Activated naive CD4-positive, alpha-beta T cell treated with anti-CD3 and anti-CD28 coated beads, Interleukin-2, amount 50 U/mL, for 24 hours (primary cell): Measurements from ENCODE around the gene MS4A6E.

Source experiments
- H3K27ac Mint-ChIP-seq: one replicate; pipeline ENCODE4 v1.8.0; 2021; ENCODE audit warnings: mild to moderate bottlenecking, mixed read lengths
- H3K27me3 Mint-ChIP-seq: one replicate; pipeline ENCODE4 v1.8.0; 2021; ENCODE audit warnings: mixed read lengths
- H3K36me3 Mint-ChIP-seq: one replicate; pipeline ENCODE4 v1.8.0; 2021; ENCODE audit warnings: mixed read lengths
- H3K4me1 Mint-ChIP-seq: one replicate; pipeline ENCODE4 v1.8.0; 2021; ENCODE audit warnings: mixed read lengths
- H3K4me3 Mint-ChIP-seq: one replicate; pipeline ENCODE4 v1.8.0; 2021; ENCODE audit warnings: mild to moderate bottlenecking, mixed read lengths
- H3K9me3 Mint-ChIP-seq: one replicate; pipeline ENCODE4 v1.8.0; 2021; ENCODE audit warnings: mixed read lengths

The MS4A6E gene

DNA sequence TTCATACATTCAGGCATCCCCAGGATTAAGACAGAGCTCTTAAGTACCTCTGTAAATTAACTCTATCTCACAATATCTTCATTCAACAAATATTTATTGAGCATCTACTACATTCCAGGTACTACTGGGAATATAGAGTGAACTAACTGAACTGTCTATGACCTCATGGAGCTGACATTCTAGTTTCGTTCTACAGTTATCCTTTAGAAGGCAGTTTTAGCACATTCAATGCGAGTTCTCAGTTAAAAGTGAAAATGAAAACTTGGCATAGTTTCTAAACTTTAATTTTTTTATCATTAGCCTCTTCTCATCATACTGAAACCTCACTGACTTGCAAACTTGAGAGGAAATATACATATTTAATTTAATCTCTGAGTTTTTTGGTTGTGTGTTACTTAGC, 10.7 kb upstream of the MS4A6E start:
- Mint-ChIP-seq H3K36me3 (peaks cover 4% of the 10 kb centered on the region), H3K27me3 (peaks cover 11% of the 10 kb centered on the region), H3K27ac (no peak overlapping the region), H3K4me1 (no peaks in the 10 kb centered on the region), H3K4me3 (no peak overlapping the region), H3K9me3 (peaks cover 11% of the 10 kb centered on the region)

DNA sequence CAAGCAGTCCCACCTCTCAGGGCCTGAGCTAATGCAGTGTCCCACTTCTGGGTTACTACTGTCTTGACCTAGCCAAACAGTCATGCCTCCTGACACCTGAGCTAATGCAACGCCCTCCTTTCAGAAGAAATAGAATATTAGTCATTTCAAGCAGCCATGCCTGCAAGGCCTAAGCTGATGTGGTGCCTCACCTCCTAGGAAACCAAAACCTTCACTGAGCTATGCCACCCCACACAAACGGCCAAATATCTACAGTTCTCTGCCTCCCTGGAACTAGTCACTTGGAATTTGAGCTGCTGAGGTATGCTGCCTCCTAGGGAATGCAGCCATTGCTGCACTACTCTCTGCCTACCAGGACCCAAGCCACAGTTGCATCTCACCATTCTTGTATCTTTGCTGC, 8.3 kb upstream of the MS4A6E start:
- Mint-ChIP-seq H3K27me3 (peaks cover 16% of the 10 kb centered on the region), H3K9me3 (peaks cover 30% of the 10 kb centered on the region), H3K4me3 (no peak overlapping the region), H3K36me3 (peaks cover 4% of the 10 kb centered on the region), H3K27ac (no peak overlapping the region), H3K4me1 (no peaks in the 10 kb centered on the region)

DNA sequence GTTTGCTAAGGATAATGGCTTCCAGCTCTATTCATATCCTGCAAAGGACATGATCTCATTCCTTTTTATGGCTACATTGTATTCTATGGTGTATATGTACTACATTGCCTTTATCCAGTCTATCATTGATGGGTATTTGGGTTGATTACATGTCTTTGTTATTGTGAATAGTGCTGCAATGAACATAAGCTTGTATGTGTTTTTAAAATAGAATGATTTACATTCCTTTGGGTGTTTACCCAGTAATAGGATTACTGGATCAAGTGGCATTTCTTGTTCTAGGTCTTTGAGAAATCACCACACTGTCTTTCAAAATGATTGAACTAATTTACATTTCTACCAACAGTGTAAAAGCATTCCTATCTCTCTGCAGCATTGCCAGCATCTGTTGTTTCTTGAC, 6.0 kb upstream of the MS4A6E start:
- Mint-ChIP-seq H3K4me1 (no peaks in the 10 kb centered on the region), H3K9me3 (peaks cover 39% of the 10 kb centered on the region), H3K36me3 (peaks cover 4% of the 10 kb centered on the region), H3K4me3 (no peak overlapping the region), H3K27me3 (peaks cover 12% of the 10 kb centered on the region), H3K27ac (no peak overlapping the region)

- Mint-ChIP-seq H3K4me1 (no peaks in the 10 kb centered on the region), H3K27ac (no peak overlapping the region), H3K4me3 (no peak overlapping the region), H3K36me3 (no peaks in the 10 kb centered on the region), H3K9me3 (peaks cover 15% of the 10 kb centered on the region), H3K27me3 (peaks cover 11% of the 10 kb centered on the region)
These were observed 1.4 kb downstream of the MS4A6E start for GRCh38 chr11:60328460-60328859.

- no peak overlapping the region for H3K4me3 Mint-ChIP-seq
- H3K4me1 Mint-ChIP-seq, result no peaks in the 10 kb centered on the region
- no peaks in the 10 kb centered on the region for H3K36me3 Mint-ChIP-seq
- no peak overlapping the region for H3K27ac Mint-ChIP-seq
- peaks cover 15% of the 10 kb centered on the region for H3K27me3 Mint-ChIP-seq
- H3K9me3 Mint-ChIP-seq, result peaks cover 3% of the 10 kb centered on the region
These were observed 5.8 kb downstream of the MS4A6E start for GRCh38 chr11:60332846-60333245.

DNA sequence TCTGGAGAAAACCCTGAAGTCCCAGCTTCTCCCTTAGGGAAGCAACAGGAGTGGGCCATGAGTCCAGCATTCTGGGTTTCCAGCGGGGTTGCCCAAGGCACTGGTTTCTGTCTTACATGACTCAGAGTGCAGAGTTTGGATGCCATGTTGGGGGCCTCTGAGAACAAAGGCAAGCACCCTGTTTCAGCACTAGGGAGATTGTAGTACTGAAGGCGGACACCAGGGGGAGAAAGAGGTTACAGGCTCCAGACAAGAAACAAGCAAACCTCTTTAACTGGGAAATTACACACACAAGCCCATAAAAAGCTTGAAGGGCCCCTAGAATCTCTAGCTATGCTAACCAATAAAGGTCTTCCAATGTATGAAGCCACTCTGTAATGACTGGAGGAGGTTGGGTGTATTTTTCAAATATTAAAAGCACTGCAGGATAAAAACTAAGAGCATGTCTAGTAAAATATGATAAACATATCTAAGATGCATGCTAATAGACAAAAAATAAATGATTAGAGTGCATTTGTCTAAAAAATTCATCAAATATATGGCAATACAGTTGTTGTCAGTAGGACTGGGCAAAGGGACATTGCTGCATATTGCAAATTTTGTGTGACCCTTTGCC, 7.1 kb downstream of the MS4A6E start:
- no peaks in the 10 kb centered on the region for H3K4me1 Mint-ChIP-seq
- H3K9me3 Mint-ChIP-seq, result peaks cover 3% of the 10 kb centered on the region
- peaks cover 21% of the 10 kb centered on the region for H3K27me3 Mint-ChIP-seq
- H3K36me3 Mint-ChIP-seq, result no peaks in the 10 kb centered on the region
- H3K4me3 Mint-ChIP-seq, result no peak overlapping the region
- no peak overlapping the region for H3K27ac Mint-ChIP-seq

GRCh38 chr11:60336767-60337391, 9.8 kb downstream of the MS4A6E start:
- no peaks in the 10 kb centered on the region for H3K4me1 Mint-ChIP-seq
- peaks cover 20% of the 10 kb centered on the region for H3K27me3 Mint-ChIP-seq
- no peak overlapping the region for H3K27ac Mint-ChIP-seq

DNA sequence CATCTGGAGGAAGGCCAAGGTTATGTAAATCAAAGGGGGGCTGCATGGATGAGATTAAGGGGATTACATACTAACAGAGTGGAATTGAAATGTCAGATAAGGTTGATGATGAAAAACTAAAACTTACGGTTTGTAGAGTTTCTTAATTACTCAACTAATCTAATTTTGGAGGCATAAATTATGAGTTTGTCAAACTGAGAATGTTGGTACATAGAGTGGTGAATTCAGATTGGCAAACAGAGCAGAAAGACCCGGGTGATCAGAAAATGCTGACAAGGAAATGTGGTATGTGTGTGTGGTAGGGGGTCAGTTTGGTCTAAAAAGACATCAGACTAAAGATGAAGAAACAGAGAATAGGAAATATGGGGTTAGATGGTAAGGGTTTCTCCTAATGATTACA, 11.0 kb downstream of the MS4A6E start:
- Mint-ChIP-seq H3K36me3 (no peaks in the 10 kb centered on the region), H3K4me1 (no peaks in the 10 kb centered on the region), H3K27ac (no peak overlapping the region), H3K9me3 (no peaks in the 10 kb centered on the region), H3K4me3 (no peak overlapping the region), H3K27me3 (peaks cover 17% of the 10 kb centered on the region)

More at GRCh38 chr11:60336767-60337391, 9.8 kb downstream of the MS4A6E start:
- H3K9me3 Mint-ChIP-seq, result no peaks in the 10 kb centered on the region
- no peak overlapping the region for H3K4me3 Mint-ChIP-seq
- no peaks in the 10 kb centered on the region for H3K36me3 Mint-ChIP-seq

DNA sequence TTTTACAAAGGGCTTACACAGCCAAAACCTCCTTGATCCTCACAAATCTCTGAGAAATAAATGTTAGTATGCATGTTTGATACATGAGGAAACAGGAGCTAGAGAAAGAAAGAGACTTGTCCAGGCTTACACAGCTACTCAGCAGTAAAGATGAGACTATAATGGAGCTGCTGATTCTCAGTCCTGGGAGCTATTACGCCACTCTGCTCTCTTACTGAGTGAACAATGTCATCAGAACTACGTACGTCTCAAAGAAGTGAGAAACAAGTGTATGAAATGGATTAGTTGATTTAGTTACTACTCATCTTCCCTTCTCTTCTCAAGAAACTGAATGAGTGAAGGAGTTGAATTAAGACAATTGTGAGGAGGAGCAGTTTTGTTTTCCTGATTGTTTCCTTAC, 12.3 kb downstream of the MS4A6E start:
- no peak overlapping the region for H3K4me3 Mint-ChIP-seq

GRCh38 chr11:60343094-60343704, 16.1 kb downstream of the MS4A6E start:
- no peaks in the 10 kb centered on the region for H3K36me3 Mint-ChIP-seq
- no peaks in the 10 kb centered on the region for H3K4me1 Mint-ChIP-seq
- no peak overlapping the region for H3K4me3 Mint-ChIP-seq
- no peak overlapping the region for H3K27ac Mint-ChIP-seq
- H3K9me3 Mint-ChIP-seq, result no peaks in the 10 kb centered on the region
- peaks cover 18% of the 10 kb centered on the region for H3K27me3 Mint-ChIP-seq

More for the DNA sequence above, 12.3 kb downstream of the MS4A6E start:
- H3K36me3 Mint-ChIP-seq, result no peaks in the 10 kb centered on the region
- H3K27ac Mint-ChIP-seq, result no peak overlapping the region
- H3K27me3 Mint-ChIP-seq, result peaks cover 18% of the 10 kb centered on the region
- no peaks in the 10 kb centered on the region for H3K4me1 Mint-ChIP-seq
- H3K9me3 Mint-ChIP-seq, result no peaks in the 10 kb centered on the region

- Mint-ChIP-seq H3K36me3 (no peaks in the 10 kb centered on the region), H3K27me3 (peaks cover 15% of the 10 kb centered on the region), H3K4me3 (no peak overlapping the region), H3K27ac (no peak overlapping the region), H3K4me1 (no peaks in the 10 kb centered on the region), H3K9me3 (no peaks in the 10 kb centered on the region)
These were observed 17.1 kb downstream of the MS4A6E start for GRCh38 chr11:60344146-60344545.

GRCh38 chr11:60345489-60345888, 18.4 kb downstream of the MS4A6E start:
- no peaks in the 10 kb centered on the region for H3K36me3 Mint-ChIP-seq
- H3K9me3 Mint-ChIP-seq, result no peaks in the 10 kb centered on the region
- H3K27ac Mint-ChIP-seq, result no peak overlapping the region
- no peak overlapping the region for H3K4me3 Mint-ChIP-seq
- peaks cover 15% of the 10 kb centered on the region for H3K27me3 Mint-ChIP-seq
- no peaks in the 10 kb centered on the region for H3K4me1 Mint-ChIP-seq

DNA sequence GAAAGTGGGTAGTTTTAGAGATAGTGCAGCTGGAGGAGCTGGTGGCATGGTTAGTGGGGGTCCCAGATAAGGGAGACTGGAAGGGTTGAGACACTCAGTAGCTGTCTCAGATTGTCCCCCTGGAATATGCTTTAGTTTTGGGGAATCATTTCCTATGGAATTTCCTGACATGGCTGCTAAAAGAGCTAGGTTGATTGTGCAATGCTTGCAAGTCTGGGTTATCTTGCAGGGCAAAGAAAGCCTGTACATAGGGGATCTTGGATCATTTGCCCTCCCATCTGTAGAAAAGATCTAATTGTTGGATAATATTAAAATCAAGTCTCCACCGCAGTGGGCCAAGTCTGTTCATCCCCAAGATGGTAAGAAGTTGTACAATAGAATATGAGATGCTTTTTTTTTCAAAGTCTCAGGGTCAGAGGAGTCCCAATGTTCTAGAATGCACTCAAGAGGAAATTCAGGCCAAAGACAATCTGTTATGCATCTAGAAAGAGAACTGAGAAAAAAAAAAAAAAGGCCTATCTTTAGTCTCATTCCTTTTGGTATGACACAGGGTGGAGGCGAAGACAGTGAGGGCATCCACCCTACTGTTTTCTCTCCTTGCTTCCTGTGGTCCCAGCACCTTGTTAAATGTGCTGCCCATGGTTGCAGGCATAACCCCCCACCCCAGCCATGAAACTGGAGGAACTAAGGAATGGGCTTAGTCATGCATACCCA, 20.2 kb downstream of the MS4A6E start:
- Mint-ChIP-seq H3K27ac (no peak overlapping the region), H3K4me1 (no peaks in the 10 kb centered on the region), H3K9me3 (no peaks in the 10 kb centered on the region), H3K4me3 (no peak overlapping the region), H3K36me3 (no peaks in the 10 kb centered on the region), H3K27me3 (peaks cover 15% of the 10 kb centered on the region)

DNA sequence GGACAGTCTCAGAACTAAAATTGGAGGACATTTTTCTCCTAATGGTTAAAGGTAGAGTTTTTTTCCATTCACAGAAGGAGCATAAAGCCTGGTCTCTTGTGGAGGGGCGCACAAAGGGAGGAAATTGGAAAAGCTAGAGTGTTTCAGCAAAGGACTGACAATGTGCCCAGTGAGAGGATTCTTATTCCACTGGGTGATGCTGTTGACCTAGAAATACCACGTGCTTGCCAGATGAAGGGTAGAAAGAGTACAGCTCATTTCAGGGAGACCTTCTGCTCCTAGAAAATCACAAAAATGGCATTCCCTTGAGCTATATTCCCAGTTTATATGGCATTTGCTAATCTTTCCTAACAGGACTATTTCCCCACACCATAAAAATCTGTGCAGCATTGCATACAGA, 21.1 kb downstream of the MS4A6E start:
- no peaks in the 10 kb centered on the region for H3K4me1 Mint-ChIP-seq
- no peaks in the 10 kb centered on the region for H3K36me3 Mint-ChIP-seq
- no peak overlapping the region for H3K27ac Mint-ChIP-seq
- no peaks in the 10 kb centered on the region for H3K9me3 Mint-ChIP-seq
- H3K27me3 Mint-ChIP-seq, result peaks cover 14% of the 10 kb centered on the region
- no peak overlapping the region for H3K4me3 Mint-ChIP-seq

DNA sequence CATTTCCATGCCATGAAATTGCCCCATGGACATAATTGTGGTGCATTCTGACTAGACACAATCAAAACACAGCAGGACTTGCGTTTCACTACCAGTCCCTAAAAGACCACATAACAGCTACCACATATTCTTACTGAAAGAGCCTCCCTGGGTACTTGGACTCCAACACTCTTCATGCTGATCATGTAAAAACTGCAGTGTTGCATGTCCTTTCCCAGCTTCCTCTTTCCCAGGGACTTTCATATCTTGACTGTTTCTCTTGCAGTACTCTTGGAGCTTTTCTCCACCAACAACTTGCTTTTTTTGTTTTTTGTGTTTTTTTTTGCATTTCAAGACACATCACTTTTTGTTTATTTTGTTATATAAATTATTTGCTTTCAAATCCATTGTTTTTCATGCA, 22.9 kb downstream of the MS4A6E start:
- H3K4me3 Mint-ChIP-seq, result no peak overlapping the region
- no peak overlapping the region for H3K27ac Mint-ChIP-seq
- H3K27me3 Mint-ChIP-seq, result peaks cover 12% of the 10 kb centered on the region
- H3K36me3 Mint-ChIP-seq, result no peaks in the 10 kb centered on the region
- no peaks in the 10 kb centered on the region for H3K4me1 Mint-ChIP-seq
- H3K9me3 Mint-ChIP-seq, result peaks cover 9% of the 10 kb centered on the region

GRCh38 chr11:60357771-60358170, 30.7 kb downstream of the MS4A6E start:
- Mint-ChIP-seq H3K27me3 (peaks cover 5% of the 10 kb centered on the region), H3K36me3 (no peaks in the 10 kb centered on the region), H3K4me1 (no peaks in the 10 kb centered on the region), H3K27ac (no peak overlapping the region), H3K9me3 (peaks cover 9% of the 10 kb centered on the region), H3K4me3 (no peak overlapping the region)
